ENCODE measurements around the gene TIFAB.

TIFAB gene

GRCh38 chr5:135440916-135441315 is 11.2 kb downstream of the TIFAB start:
- no peak for DNase-seq

- no peak for DNase-seq
These were observed 12.6 kb downstream of the TIFAB start for GRCh38 chr5:135439231-135440205.

- DNase-seq, result no peak
These were observed 13.4 kb downstream of the TIFAB start for GRCh38 chr5:135438636-135439221.

GRCh38 chr5:135437796-135438560 is 14.2 kb downstream of the TIFAB start:
- no peak for DNase-seq

- no peak for DNase-seq
These were observed 14.7 kb downstream of the TIFAB start for GRCh38 chr5:135437422-135437795.

GRCh38 chr5:135436951-135437418 is 15.2 kb downstream of the TIFAB start:
- no peak for DNase-seq

- no peak for DNase-seq
These were observed 16.5 kb downstream of the TIFAB start for GRCh38 chr5:135435467-135436330.

- DNase-seq, result no peak
These were observed 17.3 kb downstream of the TIFAB start for GRCh38 chr5:135434591-135435466.

- no peak for DNase-seq
These were observed 18.3 kb downstream of the TIFAB start for GRCh38 chr5:135433681-135434426.

GRCh38 chr5:135432113-135432512 is 20.0 kb downstream of the TIFAB start:
- DNase-seq, result no peak

- DNase-seq, result no peak
These were observed 22.1 kb downstream of the TIFAB start for GRCh38 chr5:135430135-135430437.

GRCh38 chr5:135429301-135430134 is 22.6 kb downstream of the TIFAB start:
- DNase-seq, result no peak

GRCh38 chr5:135428586-135428985 is 23.6 kb downstream of the TIFAB start:
- no peak for DNase-seq

- DNase-seq, result no peak
These were observed 25.8 kb downstream of the TIFAB start for GRCh38 chr5:135426102-135427082.

- no peak for DNase-seq
These were observed 26.5 kb downstream of the TIFAB start for GRCh38 chr5:135425641-135426040.

GRCh38 chr5:135423846-135424168 is 28.3 kb downstream of the TIFAB start:
- DNase-seq, result no peak

- DNase-seq, result no peak
These were observed 28.9 kb downstream of the TIFAB start for GRCh38 chr5:135423146-135423845.

- DNase-seq, result no peak
These were observed 29.7 kb downstream of the TIFAB start for GRCh38 chr5:135422419-135422818.

Measured in 8988T (cell line).